BE2C (cell line): ENCODE measurements around the gene AKT1.
A peak's percentile ranks its signal among the peaks of the same experiment; 100 is the strongest.

ENCODE experiments used
- DNase-seq: peaks from one replicate; pipeline ENCODE4 v3.0.0-alpha.2; 2020
- H3K27me3 ChIP-seq: fragments of 250-450 bp; sonication (Bioruptor Pico); 2 replicates; pipeline ENCODE4 v1.5.1; 2020; ENCODE audit warnings: mild to moderate bottlenecking
- H3K36me3 ChIP-seq: fragments of 250-450 bp; sonication (Bioruptor Pico); 2 replicates; pipeline ENCODE4 v1.5.1; 2020; ENCODE audit warnings: mild to moderate bottlenecking
- H3K4me1 ChIP-seq: fragments of 250-450 bp; sonication (Bioruptor Pico); 2 replicates; pipeline ENCODE4 v1.5.1; 2020
- H3K4me3 ChIP-seq: 2 replicates; pipeline ENCODE4 v1.5.1; 2011; ENCODE audit warnings: low read depth, low read length
- H3K9me3 ChIP-seq: fragments of 250-450 bp; sonication (Bioruptor Pico); 2 replicates; pipeline ENCODE4 v1.5.1; 2020
- CTCF ChIP-seq: IDR thresholded peaks from 2 replicates; pipeline ENCODE4 v1.5.1; 2012; ENCODE audit warnings: mild to moderate bottlenecking, low read depth, low read length

AKT1 gene

GRCh38 chr14:104776961-104777807 is 18.4 kb downstream of the AKT1 start:
- no peak for DNase-seq
- peaks cover 29% of the 10 kb centered on the region for H3K36me3 ChIP-seq

GRCh38 chr14:104776481-104776880 is 19.1 kb downstream of the AKT1 start:
- H3K4me3 ChIP-seq = no peak overlapping the region
- H3K9me3 ChIP-seq = no peaks in the 10 kb centered on the region
- H3K4me1 ChIP-seq = no peaks in the 10 kb centered on the region
- DNase-seq = no peak
- no peaks in the 10 kb centered on the region for H3K27me3 ChIP-seq
- TF ChIP-seq CTCF = no peak
- peaks cover 36% of the 10 kb centered on the region for H3K36me3 ChIP-seq

More at GRCh38 chr14:104776961-104777807, 18.4 kb downstream of the AKT1 start:
- Histone ChIP-seq H3K4me1 (no peaks in the 10 kb centered on the region), H3K9me3 (no peaks in the 10 kb centered on the region), H3K27me3 (no peaks in the 10 kb centered on the region), H3K4me3 (no peak overlapping the region)
- no peak for TF ChIP-seq CTCF

- no peaks in the 10 kb centered on the region; the same call in 1 of the 2 replicates for H3K4me1 ChIP-seq
- H3K4me3 ChIP-seq = no peak overlapping the region
- H3K27me3 ChIP-seq = no peaks in the 10 kb centered on the region
- no peak for TF ChIP-seq CTCF
- no peak for DNase-seq
- H3K36me3 ChIP-seq = peaks cover 47% of the 10 kb centered on the region
- H3K9me3 ChIP-seq = no peaks in the 10 kb centered on the region
Measured at GRCh38 chr14:104775073-104775489, 20.5 kb downstream of the AKT1 start.

- no peak for TF ChIP-seq CTCF
- peaks cover 47% of the 10 kb centered on the region for H3K36me3 ChIP-seq
Measured at GRCh38 chr14:104774453-104775072, 21.0 kb downstream of the AKT1 start.

GRCh38 chr14:104773505-104774452 is 21.8 kb downstream of the AKT1 start:
- Histone ChIP-seq H3K4me1 (peaks cover 11% of the 10 kb centered on the region), H3K36me3 (peaks cover 47% of the 10 kb centered on the region), H3K4me3 (no peak overlapping the region), H3K9me3 (no peaks in the 10 kb centered on the region), H3K27me3 (no peaks in the 10 kb centered on the region)
- TF ChIP-seq CTCF = peak; percentile 9; the same call in 1 of the 2 replicates
- no peak for DNase-seq

More at GRCh38 chr14:104774453-104775072, 21.0 kb downstream of the AKT1 start:
- Histone ChIP-seq H3K9me3 (no peaks in the 10 kb centered on the region), H3K4me3 (no peak overlapping the region), H3K27me3 (no peaks in the 10 kb centered on the region), H3K4me1 (peaks cover 4% of the 10 kb centered on the region)
- no peak for DNase-seq
